A204.1 (cell line): ENCODE measurements around the gene EPB41L3.
"Not testable (repeated sequence)": the region's sequence is repeated elsewhere in the genome, so short reads cannot be mapped to it uniquely, and the experiment has no call there.

ENCODE experiments used
- FAIRE-seq: peaks from 2 replicates; lab custom pipeline; 2012; peaks lifted over from hg19 to GRCh38; lab: Jason Lieb, UNC

Gene EPB41L3

GRCh38 chr18:5496305-5496704 is 47.5 kb downstream of the EPB41L3 start:
- no peak for FAIRE-seq

GRCh38 chr18:5490753-5491480 is 52.9 kb downstream of the EPB41L3 start:
- no peak for FAIRE-seq

- no peak for FAIRE-seq
Observed at GRCh38 chr18:5488844-5489243, 55.0 kb downstream of the EPB41L3 start.

GRCh38 chr18:5488044-5488443 is 55.8 kb downstream of the EPB41L3 start:
- not testable (repeated sequence) for FAIRE-seq

- FAIRE-seq: no peak
Observed at GRCh38 chr18:5484526-5484925, 59.3 kb downstream of the EPB41L3 start.

- FAIRE-seq: no peak
Observed at GRCh38 chr18:5481621-5482020, 62.2 kb downstream of the EPB41L3 start.

GRCh38 chr18:5478261-5478660 is 65.5 kb downstream of the EPB41L3 start:
- FAIRE-seq: no peak

- FAIRE-seq: no peak
Observed at GRCh38 chr18:5476961-5477800, 66.6 kb downstream of the EPB41L3 start.

- no peak for FAIRE-seq
Observed at GRCh38 chr18:5475267-5475666, 68.5 kb downstream of the EPB41L3 start.

- FAIRE-seq: no peak
Observed at GRCh38 chr18:5469340-5469739, 74.5 kb downstream of the EPB41L3 start.

- FAIRE-seq: no peak
Observed at GRCh38 chr18:5468394-5468793, 75.4 kb downstream of the EPB41L3 start.

GRCh38 chr18:5467671-5468070 is 76.1 kb downstream of the EPB41L3 start:
- no peak for FAIRE-seq

- no peak for FAIRE-seq
Observed at GRCh38 chr18:5466256-5466655, 77.5 kb downstream of the EPB41L3 start.

GRCh38 chr18:5464251-5464650 is 79.5 kb downstream of the EPB41L3 start:
- FAIRE-seq: no peak

- FAIRE-seq: no peak
Observed at GRCh38 chr18:5463831-5464230, 80.0 kb downstream of the EPB41L3 start.

GRCh38 chr18:5463390-5463789 is 80.4 kb downstream of the EPB41L3 start:
- no peak for FAIRE-seq

GRCh38 chr18:5462227-5462626 is 81.6 kb downstream of the EPB41L3 start:
- no peak for FAIRE-seq

GRCh38 chr18:5461041-5461440 is 82.8 kb downstream of the EPB41L3 start:
- no peak for FAIRE-seq

- no peak for FAIRE-seq
Observed at GRCh38 chr18:5457462-5457957, 86.3 kb downstream of the EPB41L3 start.

GRCh38 chr18:5456577-5457461 is 87.0 kb downstream of the EPB41L3 start:
- no peak for FAIRE-seq

GRCh38 chr18:5455674-5456073 is 88.1 kb downstream of the EPB41L3 start:
- FAIRE-seq: no peak

- FAIRE-seq: no peak
Observed at GRCh38 chr18:5452943-5453443, 90.8 kb downstream of the EPB41L3 start.
